ENCODE data around the gene SLC25A21. TPM values are rescaled to one million over a fixed set of nuclear protein-coding genes. Genes with fewer than 3 reads are reported as not detected.

The SLC25A21 gene
- total RNA-seq, 2 experiments from 2014 or later: not detected

DNA sequence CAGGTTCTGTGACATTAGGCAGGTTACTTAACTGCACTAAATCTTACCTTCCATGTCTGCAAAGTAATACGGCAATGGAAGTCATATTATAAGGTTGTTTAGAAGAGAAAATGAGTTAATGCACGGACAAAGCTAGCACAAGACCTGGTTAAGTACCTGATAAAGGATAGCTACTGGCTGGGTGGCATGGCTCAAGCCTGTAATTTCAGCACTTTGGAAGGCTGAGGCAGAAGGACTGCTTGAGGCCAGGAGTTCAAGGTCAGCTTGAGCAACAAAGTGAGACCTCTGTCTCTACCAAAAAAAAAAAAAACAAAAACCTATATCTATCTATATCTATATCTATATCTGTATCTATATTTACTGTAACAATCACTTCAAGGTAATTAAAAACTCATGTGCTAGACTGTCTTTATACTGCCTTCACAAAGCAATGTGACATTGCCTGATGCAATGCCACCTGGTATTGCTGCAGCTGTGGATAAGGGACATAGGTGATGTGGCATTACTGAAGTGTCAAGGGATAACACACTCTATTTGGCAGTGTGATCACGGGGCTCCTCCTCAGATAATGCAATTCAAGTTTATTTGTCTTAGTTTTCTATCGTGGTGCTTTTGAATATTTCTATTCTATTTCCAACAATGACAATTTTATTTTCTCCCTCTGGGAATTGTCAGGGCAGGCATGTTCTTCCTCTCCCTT is 403.6 kb downstream of the SLC25A21 start:
- DNase-seq: no peak
- no peak for ATAC-seq
- Mint-ChIP-seq H3K9me3 (no peaks in the 10 kb centered on the region), H3K36me3 (ENCODE audit: low read depth) (no peaks in the 10 kb centered on the region), H3K4me3 (no peak overlapping the region), H3K4me1 (ENCODE audit: low read depth) (no peaks in the 10 kb centered on the region), H3K27me3 (no peaks in the 10 kb centered on the region), H3K27ac (no peak overlapping the region)
- TF ChIP-seq, protein P1, sequence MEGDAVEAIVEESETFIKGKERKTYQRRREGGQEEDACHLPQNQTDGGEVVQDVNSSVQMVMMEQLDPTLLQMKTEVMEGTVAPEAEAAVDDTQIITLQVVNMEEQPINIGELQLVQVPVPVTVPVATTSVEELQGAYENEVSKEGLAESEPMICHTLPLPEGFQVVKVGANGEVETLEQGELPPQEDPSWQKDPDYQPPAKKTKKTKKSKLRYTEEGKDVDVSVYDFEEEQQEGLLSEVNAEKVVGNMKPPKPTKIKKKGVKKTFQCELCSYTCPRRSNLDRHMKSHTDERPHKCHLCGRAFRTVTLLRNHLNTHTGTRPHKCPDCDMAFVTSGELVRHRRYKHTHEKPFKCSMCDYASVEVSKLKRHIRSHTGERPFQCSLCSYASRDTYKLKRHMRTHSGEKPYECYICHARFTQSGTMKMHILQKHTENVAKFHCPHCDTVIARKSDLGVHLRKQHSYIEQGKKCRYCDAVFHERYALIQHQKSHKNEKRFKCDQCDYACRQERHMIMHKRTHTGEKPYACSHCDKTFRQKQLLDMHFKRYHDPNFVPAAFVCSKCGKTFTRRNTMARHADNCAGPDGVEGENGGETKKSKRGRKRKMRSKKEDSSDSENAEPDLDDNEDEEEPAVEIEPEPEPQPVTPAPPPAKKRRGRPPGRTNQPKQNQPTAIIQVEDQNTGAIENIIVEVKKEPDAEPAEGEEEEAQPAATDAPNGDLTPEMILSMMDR (IDR thresholded peaks at IDR 0.05): no peak
- ChIA-PET CTCF (no interaction called here), POLR2A (no interaction called here)
- intact Hi-C loops (cut with micrococcal nuclease): no loop called here

DNA sequence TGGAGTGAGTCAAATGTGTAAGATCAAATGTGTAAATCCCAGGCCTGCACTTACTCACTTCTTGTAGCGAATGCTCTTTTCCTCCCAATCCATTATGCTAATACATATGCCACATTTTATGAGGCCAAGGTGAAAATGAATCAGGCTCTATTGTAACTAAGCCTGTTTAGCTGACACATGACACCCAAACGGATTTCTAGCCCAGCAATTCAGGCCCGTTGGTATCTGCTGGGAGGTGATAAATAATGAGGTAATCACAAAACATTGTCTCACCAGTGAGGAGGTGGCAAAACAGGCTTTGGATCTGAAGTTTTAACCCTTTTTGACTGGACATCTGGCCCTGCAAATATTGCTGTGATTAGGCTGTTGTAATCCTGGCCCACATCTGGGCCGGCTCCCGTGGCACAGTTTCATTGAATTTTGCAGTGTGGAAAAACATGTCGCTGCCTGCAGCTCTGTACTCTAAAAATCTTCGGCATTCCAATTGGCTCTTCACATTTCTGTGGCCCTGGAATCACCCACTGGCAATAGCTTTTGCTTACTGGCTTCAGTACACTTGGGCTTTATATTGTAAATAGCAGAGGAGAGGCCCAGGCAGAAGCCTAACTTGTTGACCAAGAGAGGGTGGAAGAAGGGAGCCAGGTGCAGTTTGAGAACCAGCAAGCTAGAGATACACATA is 404.7 kb downstream of the SLC25A21 start:
- intact Hi-C loops (cut with micrococcal nuclease): no loop called here
- no peak for DNase-seq
- Mint-ChIP-seq H3K9me3 (no peaks in the 10 kb centered on the region), H3K4me3 (no peak overlapping the region), H3K36me3 (ENCODE audit: low read depth) (no peaks in the 10 kb centered on the region), H3K27me3 (no peaks in the 10 kb centered on the region), H3K27ac (no peak overlapping the region), H3K4me1 (ENCODE audit: low read depth) (no peaks in the 10 kb centered on the region)
- ChIA-PET POLR2A (no interaction called here), CTCF (no interaction called here)
- ATAC-seq: no peak
- TF ChIP-seq, protein P1 (IDR thresholded peaks at IDR 0.05): no peak

DNA sequence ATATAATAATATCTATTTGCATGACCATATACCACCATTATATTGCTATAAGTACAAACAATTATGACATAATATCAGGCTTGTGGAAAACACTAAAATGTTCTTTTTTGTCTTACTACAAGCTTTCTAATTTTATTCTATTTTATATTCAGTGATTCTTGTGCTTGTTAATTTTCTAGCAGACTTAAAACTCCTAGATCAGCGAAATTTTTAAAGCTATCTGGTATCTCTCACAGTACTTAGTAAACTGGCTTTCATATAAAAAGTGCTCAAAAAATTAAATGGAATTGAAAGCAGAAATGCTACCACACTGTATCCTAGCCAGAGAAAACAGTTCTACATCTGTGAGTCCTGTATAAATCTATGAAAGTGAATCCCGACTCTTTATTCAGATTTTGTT is 405.4 kb downstream of the SLC25A21 start:
- no peaks in the 10 kb centered on the region for H3K4me1 Mint-ChIP-seq (ENCODE audit: low read depth)
- H3K27ac Mint-ChIP-seq: no peak overlapping the region
- ATAC-seq: no peak
- intact Hi-C loops (cut with micrococcal nuclease): no loop called here
- no peak for DNase-seq
- TF ChIP-seq, protein P1 (IDR thresholded peaks at IDR 0.05): no peak
- H3K4me3 Mint-ChIP-seq: no peak overlapping the region
- ChIA-PET POLR2A (no interaction called here), CTCF (no interaction called here)
- H3K9me3 Mint-ChIP-seq: no peaks in the 10 kb centered on the region
- H3K36me3 Mint-ChIP-seq (ENCODE audit: low read depth): no peaks in the 10 kb centered on the region
- peaks cover 1% of the 10 kb centered on the region for H3K27me3 Mint-ChIP-seq

DNA sequence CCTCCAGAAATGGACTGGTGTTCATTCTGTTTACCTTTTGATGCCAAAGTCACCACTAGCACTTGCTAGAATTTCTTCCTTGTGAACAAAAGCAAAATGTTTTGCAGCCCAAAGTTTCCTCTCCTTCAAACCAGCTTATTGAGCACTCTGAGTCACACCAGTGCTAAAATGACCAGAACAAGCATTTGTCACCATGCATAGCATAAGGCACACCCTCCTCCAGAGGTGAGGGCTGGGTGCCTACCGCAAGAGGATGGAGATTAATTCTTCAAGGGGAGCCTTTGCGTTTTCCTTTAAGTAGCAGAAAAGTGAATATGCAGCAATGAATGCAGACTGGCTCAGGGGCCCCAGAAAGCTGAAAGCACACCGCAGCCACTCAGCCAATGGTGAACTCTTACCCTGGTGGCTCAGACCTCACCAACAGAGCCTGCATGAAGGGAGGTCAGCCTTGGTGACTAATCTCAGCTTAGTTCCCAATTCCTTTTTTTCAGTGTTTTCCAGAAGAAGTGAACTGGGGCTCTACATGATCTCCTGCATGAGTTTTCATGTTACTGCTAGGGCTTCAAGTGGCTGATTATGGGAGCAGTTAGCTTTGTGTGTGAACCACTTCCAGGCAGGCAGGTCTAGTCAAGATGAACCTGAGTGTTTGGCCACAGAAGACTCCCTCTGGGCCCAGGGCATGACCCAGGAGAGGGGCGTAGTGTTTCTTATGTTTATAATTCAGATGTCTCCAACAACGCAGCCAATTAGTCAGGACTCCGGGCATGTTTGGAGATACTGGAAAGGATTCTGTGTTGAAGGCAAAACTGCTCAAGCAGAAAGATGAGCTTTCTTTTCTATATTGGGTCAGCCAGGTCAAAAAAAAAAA is 414.4 kb downstream of the SLC25A21 start:
- Mint-ChIP-seq H3K27ac (no peak overlapping the region), H3K27me3 (peaks cover 1% of the 10 kb centered on the region), H3K36me3 (ENCODE audit: low read depth) (no peaks in the 10 kb centered on the region), H3K4me1 (ENCODE audit: low read depth) (no peaks in the 10 kb centered on the region), H3K9me3 (peaks cover 7% of the 10 kb centered on the region), H3K4me3 (no peak overlapping the region)
- TF ChIP-seq, protein P1 (IDR thresholded peaks at IDR 0.05): no peak
- POLR2A ChIA-PET: no interaction called here
- CTCF ChIA-PET: no interaction called here
- ATAC-seq (no peak), DNase-seq (no peak)
- intact Hi-C loops (cut with micrococcal nuclease): no loop called here

DNA sequence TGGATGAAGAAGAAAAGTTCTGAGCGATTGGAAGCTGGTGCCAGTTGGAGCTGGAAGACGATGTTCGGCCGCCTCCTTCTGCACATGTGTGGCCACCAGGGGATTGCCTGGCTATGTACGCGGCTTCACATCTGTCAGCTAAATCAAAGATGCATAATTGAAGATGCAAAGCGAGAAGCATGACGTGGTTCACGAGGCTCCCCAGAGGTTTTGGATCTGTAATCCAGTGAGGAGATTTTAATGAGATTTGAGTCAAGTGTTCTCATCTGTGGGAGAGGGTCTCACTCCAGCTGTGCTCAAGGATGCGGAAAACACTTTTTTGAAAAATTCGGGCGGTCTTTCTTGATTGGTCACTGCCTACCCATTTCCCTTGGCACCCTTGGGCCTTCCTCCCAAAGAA is 416.2 kb downstream of the SLC25A21 start:
- ATAC-seq (no peak), DNase-seq (no peak)
- CTCF ChIA-PET: no interaction called here
- TF ChIP-seq, protein P1 (IDR thresholded peaks at IDR 0.05): no peak
- Mint-ChIP-seq H3K9me3 (peaks cover 13% of the 10 kb centered on the region), H3K27ac (no peak overlapping the region), H3K36me3 (ENCODE audit: low read depth) (no peaks in the 10 kb centered on the region), H3K4me3 (no peak overlapping the region), H3K27me3 (no peaks in the 10 kb centered on the region), H3K4me1 (ENCODE audit: low read depth) (no peaks in the 10 kb centered on the region)
- POLR2A ChIA-PET: no interaction called here
- intact Hi-C loops (cut with micrococcal nuclease): no loop called here

Data from activated CD8-positive, alpha-beta T cell treated with anti-CD3 and anti-CD28 coated beads for 36 hours (primary cell).